IMR-90 (cell line): ENCODE measurements around the gene PTK6. TPM values are rescaled to one million over a fixed set of nuclear protein-coding genes. Genes with fewer than 3 reads are reported as not detected.

Experiments
- ATAC-seq: fragments of 200-7000 bp; cut with Tn5 transposase; 2 replicates; pipeline ENCODE4 v1.9.1; 2020; ENCODE audit warnings: low read depth, mild to moderate bottlenecking, moderate library complexity
- BruUV-seq: library from RNA; stranded (reverse); fragments of 400-500 nt; replicated peaks from 2 replicates; lab custom pipeline; 2021; lab: Mats Ljungman, UMichigan
- CTCF ChIA-PET: fragments of 300-600 bp; formaldehyde crosslinking; extraction: SDS; loops from one replicate; lab custom pipeline; 2021; ENCODE audit warnings: antibody characterized with exemption; lab: Yijun Ruan, JAX
- POLR2A ChIA-PET: fragments of 300-600 bp; sonication (Branson Sonifier 250); formaldehyde crosslinking; loops from one replicate; lab custom pipeline; 2022; ENCODE audit warnings: antibody characterized with exemption; ENCODE audit not compliant: unreplicated experiment; lab: Charles Lee
- DNase-seq: peaks from one replicate; pipeline ENCODE4 v3.0.0; 2013
- H2AFZ ChIP-seq: replicated peaks from 2 replicates; pipeline ENCODE3; 2013; ENCODE audit warnings: low read length, mild to moderate bottlenecking; ENCODE audit not compliant: poor library complexity
- H2AK5ac ChIP-seq: 2 replicates; pipeline ENCODE4 v1.6.1; 2013; ENCODE audit warnings: low read depth, low read length, inconsistent platforms
- H2AK9ac ChIP-seq: replicated peaks from 2 replicates; pipeline ENCODE3; 2013; ENCODE audit warnings: mild to moderate bottlenecking, low read depth, low read length, moderate library complexity; ENCODE audit not compliant: poor library complexity
- H2BK120ac ChIP-seq: 2 replicates; pipeline ENCODE4 v1.6.1; 2013; ENCODE audit warnings: low read depth, low read length, inconsistent platforms
- H2BK15ac ChIP-seq: 3 replicates; pipeline ENCODE4 v1.6.1; 2013; ENCODE audit warnings: low read depth, low read length, inconsistent platforms
- H2BK20ac ChIP-seq: 2 replicates; pipeline ENCODE4 v1.6.1; 2013; ENCODE audit warnings: low read depth, mild to moderate bottlenecking, inconsistent platforms, low read length, moderate library complexity
- H2BK5ac ChIP-seq: 2 replicates; pipeline ENCODE4 v1.6.1; 2013; ENCODE audit warnings: mild to moderate bottlenecking, low read depth, low read length, inconsistent platforms; ENCODE audit not compliant: poor library complexity, severe bottlenecking
- H3K14ac ChIP-seq: replicated peaks from 2 replicates; pipeline ENCODE4 v1.6.1; 2013; ENCODE audit warnings: low read depth, low read length, inconsistent platforms
- H3K18ac ChIP-seq: 2 replicates; pipeline ENCODE4 v1.6.1; 2013; ENCODE audit warnings: low read depth, low read length, control low read depth
- H3K23ac ChIP-seq: 2 replicates; pipeline ENCODE4 v1.6.1; 2013; ENCODE audit warnings: low read depth, low read length, inconsistent platforms
- H3K27ac ChIP-seq: 2 replicates; pipeline ENCODE4 v1.5.1; 2013; ENCODE audit warnings: mild to moderate bottlenecking, control low read depth, low read length; ENCODE audit not compliant: insufficient read depth
- H3K27me3 ChIP-seq: 2 replicates; pipeline ENCODE4 v1.6.1; 2013; ENCODE audit warnings: low read length; ENCODE audit not compliant: control insufficient read depth, insufficient read depth
- H3K36me3 ChIP-seq: 2 replicates; pipeline ENCODE4 v1.6.1; 2013; ENCODE audit warnings: low read length, mixed read lengths; ENCODE audit not compliant: control insufficient read depth, insufficient read depth
- H3K4ac ChIP-seq: 2 replicates; pipeline ENCODE4 v1.6.1; 2013; ENCODE audit warnings: low read depth, low read length, inconsistent platforms
- H3K4me1 ChIP-seq: 2 replicates; pipeline ENCODE4 v1.6.1; 2013; ENCODE audit warnings: low read length, mixed read lengths; ENCODE audit not compliant: control insufficient read depth, insufficient read depth
- H3K4me2 ChIP-seq: 2 replicates; pipeline ENCODE4 v1.6.1; 2013; ENCODE audit warnings: low read depth, mild to moderate bottlenecking, control low read depth, low read length, moderate library complexity
- H3K4me3 ChIP-seq: 2 replicates; pipeline ENCODE4 v1.5.1; 2013; ENCODE audit warnings: low read depth, mild to moderate bottlenecking, control low read depth, low read length, moderate library complexity; ENCODE audit not compliant: insufficient read depth
- H3K56ac ChIP-seq: 2 replicates; pipeline ENCODE4 v1.6.1; 2013; ENCODE audit warnings: low read length, inconsistent platforms; ENCODE audit not compliant: insufficient read depth; ENCODE audit errors: extremely low read depth
- H3K79me1 ChIP-seq, 2 experiments: 2 replicates each; pipeline ENCODE4 v1.6.1; 2013; ENCODE audit warnings: low read length in 2 of 2, inconsistent platforms in 1 of 2, low read depth in 1 of 2
- H3K9ac ChIP-seq: 2 replicates; pipeline ENCODE4 v1.6.1; 2013; ENCODE audit warnings: low read depth, low read length, control low read depth
- H3K9me1 ChIP-seq: 2 replicates; pipeline ENCODE4 v1.6.1; 2013; ENCODE audit warnings: low read length, inconsistent platforms; ENCODE audit not compliant: insufficient read depth
- H3K9me3 ChIP-seq: 2 replicates; pipeline ENCODE4 v1.6.1; 2013; ENCODE audit warnings: low read length; ENCODE audit not compliant: control insufficient read depth, insufficient read depth
- H4K20me1 ChIP-seq: 2 replicates; pipeline ENCODE4 v1.6.1; 2013; ENCODE audit warnings: low read length, inconsistent platforms; ENCODE audit not compliant: insufficient read depth
- H4K5ac ChIP-seq: 2 replicates; pipeline ENCODE4 v1.6.1; 2013; ENCODE audit warnings: mild to moderate bottlenecking, low read depth, low read length, control low read depth
- H4K8ac ChIP-seq, 2 experiments: 2 replicates each; pipeline ENCODE4 v1.6.1; 2013; ENCODE audit warnings: low read depth in 2 of 2, low read length in 2 of 2, control low read depth in 1 of 2, inconsistent platforms in 1 of 2
- H4K91ac ChIP-seq: 2 replicates; pipeline ENCODE4 v1.6.1; 2013; ENCODE audit warnings: low read depth, low read length, inconsistent platforms; ENCODE audit not compliant: insufficient read depth
- FOS ChIP-seq: fragments of 150-350 bp; IDR thresholded peaks from 2 replicates; pipeline ENCODE4 v1.6.1; 2016; ENCODE audit warnings: low read depth, low read length
- MAFK ChIP-seq: IDR thresholded peaks from 2 replicates; pipeline ENCODE4 v1.6.1; 2012; ENCODE audit warnings: low read depth, low read length, improper control_type of control experiment
- MAZ ChIP-seq: IDR thresholded peaks from 2 replicates; pipeline ENCODE4 v1.6.1; 2012; ENCODE audit warnings: low read depth, mild to moderate bottlenecking, low read length, improper control_type of control experiment, moderate library complexity, borderline replicate concordance
- NFE2L2 ChIP-seq: fragments of 150-350 bp; IDR thresholded peaks from 2 replicates; pipeline ENCODE4 v1.6.1; 2016; ENCODE audit warnings: low read depth, mild to moderate bottlenecking, low read length
- POLR2A ChIP-seq: IDR thresholded peaks from 2 replicates; pipeline ENCODE4 v1.6.1; 2012; ENCODE audit warnings: mild to moderate bottlenecking, low read depth, low read length
- RCOR1 ChIP-seq: IDR thresholded peaks from 2 replicates; pipeline ENCODE4 v1.6.1; 2012; ENCODE audit warnings: mild to moderate bottlenecking, low read length, improper control_type of control experiment; ENCODE audit not compliant: insufficient replicate concordance
- RFX5 ChIP-seq: IDR thresholded peaks from 2 replicates; pipeline ENCODE4 v1.8.0; 2012; ENCODE audit warnings: low read depth, mild to moderate bottlenecking, low read length, moderate library complexity
- SMC3 ChIP-seq: fragments of 150-350 bp; IDR thresholded peaks from 2 replicates; pipeline ENCODE4 v1.6.1; 2016; ENCODE audit warnings: low read depth, mild to moderate bottlenecking, antibody characterized with exemption, low read length, moderate library complexity
- WGBS, 2 experiments: methylation state at CpG; one replicate each; pipeline versions ENCODE4 v1.1.5 to v1.1.7; 2013; ENCODE audit warnings: missing lambda C conversion rate in 2 of 2; ENCODE audit not compliant: insufficient read length in 1 of 2; ENCODE audit errors: extremely low coverage in 2 of 2; 5-methylcytosine and 5-hydroxymethylcytosine counted together
- dilution Hi-C: fragments of 300-500 bp; cut with HindIII; formaldehyde crosslinking; loops from one replicate; pipeline ENCODE4 v1.14.3; 2018; ENCODE audit warnings: low sequenced_read_pairs; ENCODE audit not compliant: unreplicated experiment
- in situ Hi-C: fragments of 300-500 bp; cut with MboI; formaldehyde crosslinking; loops from 3 replicates; pipeline ENCODE4 v1.14.3; 2019; ENCODE audit warnings: low sequenced_read_pairs, inconsistent platforms, mixed read lengths
- intact Hi-C: fragments of 100-400 bp; cut with micrococcal nuclease; formaldehyde crosslinking; loops from 2 replicates; pipeline ENCODE4 v1.10.0; 2022
- polyA plus RNA-seq, 3 experiments: library from polyadenylated mRNA; depleted of rRNA; stranded (reverse); fragments of >200 nt; gene quantifications; 2 replicates each; pipeline ENCODE4 v1.2.3, GENCODE V29; 2012; ENCODE audit warnings: low replicate concordance in 1 of 3
- total RNA-seq: library from RNA; depleted of rRNA; stranded (reverse); fragments of >200 nt; gene quantifications from 2 replicates; pipeline ENCODE4 v1.2.3, GENCODE V29; 2012

PTK6 gene
- total and polyA plus RNA-seq, 2 of the 4 experiments (the other 2 are of a cell fraction): not detected

DNA sequence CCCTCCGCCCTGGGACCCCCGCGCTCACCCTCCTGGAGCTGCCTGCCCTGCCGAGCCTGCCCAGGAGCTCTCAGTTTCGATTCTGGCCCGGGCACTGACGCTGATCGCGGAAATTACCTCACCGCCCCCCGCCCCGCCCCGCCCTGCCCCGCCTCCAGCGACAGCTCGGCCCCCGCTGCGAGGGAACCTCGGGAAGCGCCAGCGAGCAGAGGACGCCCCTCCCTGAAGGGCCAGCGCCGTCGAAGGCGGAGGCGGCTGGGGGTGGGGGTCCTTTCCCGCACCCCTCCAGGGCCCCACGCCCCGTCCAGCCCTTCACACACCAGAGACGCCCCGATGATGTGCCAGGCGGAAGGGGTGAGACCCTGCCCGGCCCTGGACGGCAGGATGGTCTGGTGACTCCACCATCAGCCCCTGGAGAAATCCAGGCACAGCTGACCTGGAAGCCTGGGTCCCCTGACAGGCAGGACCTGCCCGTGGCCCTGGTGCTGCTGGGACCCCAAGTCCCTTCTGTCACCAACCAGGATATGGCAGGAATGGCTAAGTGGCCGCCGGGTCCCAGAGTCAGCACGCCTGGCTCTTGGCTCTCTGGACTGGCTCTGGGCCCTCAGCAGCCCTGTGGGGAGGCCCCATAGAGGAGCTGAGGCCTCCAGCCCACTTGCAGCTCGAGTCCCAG, 37.1 kb upstream of the PTK6 start, which contains the start of gene HELZ2:
HELZ2 (minus strand) TSS at position 84 of the 673 bp plus-strand sequence. CDS start 1,854 bp downstream, outside the sequence.
- H3K79me1 ChIP-seq: peaks cover 4 to 13% of the 10 kb centered on the region in 2 experiments
- TF ChIP-seq NFE2L2 (no peak), RCOR1 (no peak), FOS (no peak), RFX5 (no peak), POLR2A (peak; percentile 64; the same call in 1 of the 2 replicates), MAFK (no peak), SMC3 (no peak), MAZ (peak; percentile 72; the same call in 1 of the 2 replicates)
- peak within 1 kb of the TSS; percentile 81; the same call in 1 of the 3 replicates for H2BK15ac ChIP-seq
- DNase-seq: peak; percentile 44
- H3K9ac ChIP-seq: peak within 1 kb of the TSS; percentile 95
- H3K4me1 ChIP-seq: peaks cover 10% of the 10 kb centered on the region
- peak within 1 kb of the TSS; percentile 92 to 95 for H4K8ac ChIP-seq
- peak within 1 kb of the TSS; percentile 71 for H2BK5ac ChIP-seq
- no peaks in the 10 kb centered on the region for H3K27me3 ChIP-seq
- ChIA-PET CTCF (no interaction called here), POLR2A (interaction anchor here (0.6 kb wide), 1 partner anchor 16 kb away, joined by 6 read pairs; no protein-coding TSS in a partner anchor)
- BruUV-seq: no TSS peak
- peak within 1 kb of the TSS; percentile 76 for H3K4me2 ChIP-seq
- peak within 1 kb of the TSS; percentile 35 for H3K56ac ChIP-seq
- H4K91ac ChIP-seq: peak within 1 kb of the TSS; percentile 89
- peak within 1 kb of the TSS; percentile 51; the same call in 1 of the 2 replicates for H2BK120ac ChIP-seq
- H3K23ac ChIP-seq: peak within 1 kb of the TSS; percentile 82
- intact Hi-C loops: no loop called here
- H3K18ac ChIP-seq: peak within 1 kb of the TSS; percentile 19
- WGBS, 2 experiments: 12% methylated on average over 5 of the region's 40 CpGs; no CpG with 5 or more reads in 1 of the 2 experiments
- in situ Hi-C loops: no loop called here
- H3K27ac ChIP-seq: peak within 1 kb of the TSS; percentile 83
- peak; percentile 93 for ATAC-seq
- H2AFZ ChIP-seq: peak within 1 kb of the TSS; percentile 95
- H3K4ac ChIP-seq: peak within 1 kb of the TSS; percentile 92
- peak within 1 kb of the TSS; percentile 99 for H2AK9ac ChIP-seq
- H4K20me1 ChIP-seq: no peaks in the 10 kb centered on the region
- peaks cover 3% of the 10 kb centered on the region; the same call in 1 of the 2 replicates for H3K9me1 ChIP-seq
- H3K4me3 ChIP-seq: peak within 1 kb of the TSS; percentile 85
- peak within 1 kb of the TSS; percentile 75 for H3K14ac ChIP-seq
- H2AK5ac ChIP-seq: peak within 1 kb of the TSS; percentile 88
- H4K5ac ChIP-seq: peak within 1 kb of the TSS; percentile 89
- no peaks in the 10 kb centered on the region for H3K9me3 ChIP-seq
- dilution Hi-C loops: no loop called here
- no peak within 1 kb of the TSS; the same call in 1 of the 2 replicates for H2BK20ac ChIP-seq
- H3K36me3 ChIP-seq: peaks cover 6% of the 10 kb centered on the region; the same call in 1 of the 2 replicates
